Prostate gland (tissue), 2 donors: ENCODE results near the gene ARSB. TPM values are rescaled to one million over a fixed set of nuclear protein-coding genes. Genes with fewer than 3 reads are reported as not detected.

Source experiments
- DNase-seq: peaks from one replicate; pipeline ENCODE4 v3.0.0-alpha.2; 2019; ENCODE audit warnings: low spot score
- H3K27ac ChIP-seq, 2 donors: fragments of 200-600 bp; sonication (generic); 2 replicates each; pipeline ENCODE4 v1.5.1; 2017 to 2019
- H3K27me3 ChIP-seq: fragments of 200-600 bp; sonication (generic); replicated peaks from 2 replicates; pipeline ENCODE4 v1.5.1; 2019; ENCODE audit not compliant: insufficient read depth
- H3K36me3 ChIP-seq, 2 donors: fragments of 200-600 bp; sonication (generic); 1 replicate in 1 of 2; 2 replicates in 1 of 2; pipeline versions ENCODE4 v1.5.1 to v1.8.1; 2017 to 2019
- H3K4me1 ChIP-seq: fragments of 200-600 bp; sonication (generic); replicated peaks from 2 replicates; pipeline ENCODE4 v1.5.1; 2019
- H3K4me3 ChIP-seq, 2 donors: fragments of 200-600 bp; sonication (generic); 2 replicates each; pipeline ENCODE4 v1.5.1; 2017 to 2019
- H3K9me3 ChIP-seq: fragments of 200-600 bp; sonication (generic); 2 replicates; pipeline ENCODE4 v1.5.1; 2017
- POLR2A ChIP-seq: fragments of 450-650 bp; IDR thresholded peaks from one replicate; pipeline ENCODE4 v1.6.1; 2016; ENCODE audit warnings: antibody characterized with exemption, mild to moderate bottlenecking
- POLR2AphosphoS5 ChIP-seq: sonication (generic); formaldehyde crosslinking; IDR thresholded peaks from one replicate; pipeline ENCODE4 v1.6.1; 2017; ENCODE audit warnings: antibody characterized with exemption
- WGBS: methylation state at CpG from one replicate; pipeline ENCODE4 v1.1.5; 2018; 5-methylcytosine and 5-hydroxymethylcytosine counted together
- intact Hi-C: fragments of 100-400 bp; cut with DNase I; formaldehyde crosslinking; loops from one replicate; pipeline ENCODE4 v1.14.2; 2022
- total RNA-seq, 2 donors: library from RNA; depleted of rRNA; stranded (reverse); fragments of >200 nt; gene quantifications; one replicate each; pipeline ENCODE4 v1.1.0, GENCODE V29; 2016
- TF ChIP-seq, protein P1 (sequence below), 4 experiments: fragments of 200-600 bp in 2 of 4; fragments of 450-650 bp in 2 of 4; sonication (generic) in 2 of 4; IDR thresholded peaks; 1 replicate in 3 of 4; 2 replicates in 1 of 4; pipeline ENCODE4 v1.5.1; 2016 to 2019; ENCODE audit warnings: antibody characterized with exemption in 4 of 4, mild to moderate bottlenecking in 2 of 4, moderate library complexity in 2 of 4

ARSB gene
- total RNA-seq, 2 donors from 2014 or later, result 5.4 to 14.9 TPM

DNA sequence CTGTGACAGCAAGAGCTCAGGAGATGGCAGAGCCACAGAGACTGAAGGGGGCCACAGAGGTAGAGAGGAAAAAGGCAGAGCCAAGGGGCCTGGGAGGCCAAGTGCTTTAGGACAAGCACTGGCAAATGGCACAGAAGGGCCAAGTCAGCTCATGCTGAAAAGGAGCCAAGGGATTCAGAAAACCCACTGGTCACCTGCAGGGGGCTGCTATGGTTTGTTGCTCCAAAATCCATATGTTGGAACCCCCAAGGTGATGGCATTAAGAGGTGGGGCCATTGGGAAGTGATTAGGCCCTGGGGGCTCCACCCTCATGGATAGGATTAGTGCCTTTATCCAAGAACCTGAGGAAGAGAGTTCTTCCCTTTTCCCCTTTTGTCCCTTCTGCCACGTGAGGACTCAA, 165.4 kb downstream of the ARSB start:
- TF ChIP-seq, protein P1, sequence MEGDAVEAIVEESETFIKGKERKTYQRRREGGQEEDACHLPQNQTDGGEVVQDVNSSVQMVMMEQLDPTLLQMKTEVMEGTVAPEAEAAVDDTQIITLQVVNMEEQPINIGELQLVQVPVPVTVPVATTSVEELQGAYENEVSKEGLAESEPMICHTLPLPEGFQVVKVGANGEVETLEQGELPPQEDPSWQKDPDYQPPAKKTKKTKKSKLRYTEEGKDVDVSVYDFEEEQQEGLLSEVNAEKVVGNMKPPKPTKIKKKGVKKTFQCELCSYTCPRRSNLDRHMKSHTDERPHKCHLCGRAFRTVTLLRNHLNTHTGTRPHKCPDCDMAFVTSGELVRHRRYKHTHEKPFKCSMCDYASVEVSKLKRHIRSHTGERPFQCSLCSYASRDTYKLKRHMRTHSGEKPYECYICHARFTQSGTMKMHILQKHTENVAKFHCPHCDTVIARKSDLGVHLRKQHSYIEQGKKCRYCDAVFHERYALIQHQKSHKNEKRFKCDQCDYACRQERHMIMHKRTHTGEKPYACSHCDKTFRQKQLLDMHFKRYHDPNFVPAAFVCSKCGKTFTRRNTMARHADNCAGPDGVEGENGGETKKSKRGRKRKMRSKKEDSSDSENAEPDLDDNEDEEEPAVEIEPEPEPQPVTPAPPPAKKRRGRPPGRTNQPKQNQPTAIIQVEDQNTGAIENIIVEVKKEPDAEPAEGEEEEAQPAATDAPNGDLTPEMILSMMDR (IDR thresholded peaks at IDR 0.05), result no peak
- TF ChIP-seq POLR2A (no peak), POLR2AphosphoS5 (no peak)
- H3K9me3 ChIP-seq, result no peaks in the 10 kb centered on the region
- no peak overlapping the region for H3K4me3 ChIP-seq
- no peak overlapping the region for H3K27ac ChIP-seq
- no peak for DNase-seq
- no peaks in the 10 kb centered on the region for H3K27me3 ChIP-seq
- H3K36me3 ChIP-seq, result no peaks in the 10 kb centered on the region
- WGBS, result 95% methylated on average over 1 of the region's 1 CpG
- H3K4me1 ChIP-seq, result no peaks in the 10 kb centered on the region
- intact Hi-C loops, result no loop called here

DNA sequence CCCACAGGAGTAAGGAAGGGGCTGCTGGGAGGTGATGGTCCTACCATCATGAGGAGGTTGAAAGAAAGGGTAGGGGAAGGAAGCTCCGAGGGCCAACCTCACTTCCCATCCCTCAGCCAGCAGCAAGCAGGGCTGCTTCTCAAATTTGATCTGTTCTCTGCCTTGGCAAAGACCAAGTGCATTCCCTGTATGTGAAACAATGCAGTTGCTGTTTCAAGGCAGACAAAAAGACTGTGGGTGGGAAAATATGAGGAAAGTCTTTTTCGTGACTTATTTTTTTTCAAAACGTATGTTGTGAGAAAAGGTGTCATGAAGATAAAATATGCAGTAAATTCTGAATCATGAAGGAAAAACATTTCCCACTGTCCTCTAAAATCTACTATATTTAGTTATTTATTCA, 165.9 kb downstream of the ARSB start:
- DNase-seq, result no peak
- Histone ChIP-seq H3K4me1 (no peaks in the 10 kb centered on the region), H3K27me3 (no peaks in the 10 kb centered on the region), H3K9me3 (no peaks in the 10 kb centered on the region), H3K36me3 (no peaks in the 10 kb centered on the region), H3K4me3 (no peak overlapping the region), H3K27ac (no peak overlapping the region)
- intact Hi-C loops, result no loop called here
- 42% methylated on average over 3 of the region's 3 CpGs for WGBS
- TF ChIP-seq POLR2A (no peak), POLR2AphosphoS5 (no peak)
- TF ChIP-seq, protein P1 (IDR thresholded peaks at IDR 0.05), result no peak

DNA sequence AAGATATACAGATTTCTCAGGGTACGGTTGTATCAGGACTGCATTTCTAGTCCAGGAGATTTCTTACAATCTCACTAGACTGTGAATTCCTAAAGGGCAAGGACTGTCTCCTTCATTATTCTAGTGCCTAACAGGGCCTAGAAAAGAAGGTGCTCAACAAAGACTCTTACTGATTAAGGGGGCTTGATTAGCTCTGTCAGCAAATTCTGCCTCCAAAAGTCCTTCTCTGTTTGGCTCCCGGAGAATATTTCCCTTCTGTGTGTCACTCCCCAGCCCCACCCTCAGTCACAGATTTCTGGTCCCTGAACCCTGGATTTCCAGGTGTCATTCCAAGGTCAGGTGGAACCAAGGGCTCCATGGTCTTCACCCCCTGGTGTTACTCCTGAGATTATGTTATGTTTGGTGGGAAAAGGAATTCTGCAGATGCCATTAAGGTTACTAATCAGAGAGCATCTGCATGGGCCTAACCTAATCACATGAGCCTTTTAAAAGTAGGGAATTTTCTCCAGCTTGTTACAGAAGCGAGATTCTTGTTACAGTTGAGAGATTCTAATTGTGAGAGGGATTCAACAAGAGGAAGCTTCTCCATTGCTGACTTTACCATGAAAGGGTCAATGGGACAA, 168.9 kb downstream of the ARSB start:
- intact Hi-C loops, result no loop called here
- Histone ChIP-seq H3K36me3 (no peaks in the 10 kb centered on the region), H3K4me3 (no peak overlapping the region), H3K4me1 (no peaks in the 10 kb centered on the region), H3K9me3 (no peaks in the 10 kb centered on the region), H3K27ac (no peak overlapping the region), H3K27me3 (no peaks in the 10 kb centered on the region)
- no peak for DNase-seq
- TF ChIP-seq, protein P1 (IDR thresholded peaks at IDR 0.05), result no peak
- TF ChIP-seq POLR2AphosphoS5 (no peak), POLR2A (no peak)
- 92% methylated on average over 3 of the region's 3 CpGs for WGBS

DNA sequence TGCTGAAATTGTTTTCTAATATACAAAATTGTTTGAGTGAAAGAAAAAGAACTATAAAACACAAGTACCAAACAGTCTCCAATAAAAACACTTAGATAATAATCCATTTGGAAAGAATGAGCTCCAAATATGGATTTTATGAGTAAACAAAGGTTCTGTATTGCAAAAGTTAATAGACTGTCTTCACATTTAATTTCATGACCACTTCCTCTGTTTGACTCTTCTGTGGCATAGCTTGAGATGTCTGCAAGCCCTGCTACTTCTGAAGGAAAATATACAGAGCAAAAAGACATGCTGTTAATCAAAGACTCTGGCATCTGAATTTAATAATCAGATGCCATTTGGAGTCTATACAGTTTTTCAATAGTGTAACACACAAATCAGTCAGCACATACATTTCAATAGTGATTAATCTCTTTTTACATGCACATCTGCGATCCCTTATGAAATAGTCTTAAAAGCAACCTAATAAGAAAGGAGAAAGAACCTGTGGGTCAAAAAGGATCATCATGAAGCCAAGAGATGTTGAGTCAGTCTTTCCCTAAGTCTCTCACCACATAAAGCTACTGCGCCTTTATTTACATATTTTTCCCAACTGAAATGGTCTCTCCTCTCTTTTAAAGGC, 171.1 kb downstream of the ARSB start:
- WGBS, result 75% methylated on average over 2 of the region's 2 CpGs
- TF ChIP-seq, protein P1 (IDR thresholded peaks at IDR 0.05), result no peak
- TF ChIP-seq POLR2AphosphoS5, result no peak
- no peak for TF ChIP-seq POLR2A
- Histone ChIP-seq H3K27me3 (no peaks in the 10 kb centered on the region), H3K4me1 (no peaks in the 10 kb centered on the region), H3K4me3 (no peak overlapping the region), H3K9me3 (no peaks in the 10 kb centered on the region), H3K36me3 (no peaks in the 10 kb centered on the region), H3K27ac (no peak overlapping the region)
- intact Hi-C loops, result no loop called here
- DNase-seq, result no peak

DNA sequence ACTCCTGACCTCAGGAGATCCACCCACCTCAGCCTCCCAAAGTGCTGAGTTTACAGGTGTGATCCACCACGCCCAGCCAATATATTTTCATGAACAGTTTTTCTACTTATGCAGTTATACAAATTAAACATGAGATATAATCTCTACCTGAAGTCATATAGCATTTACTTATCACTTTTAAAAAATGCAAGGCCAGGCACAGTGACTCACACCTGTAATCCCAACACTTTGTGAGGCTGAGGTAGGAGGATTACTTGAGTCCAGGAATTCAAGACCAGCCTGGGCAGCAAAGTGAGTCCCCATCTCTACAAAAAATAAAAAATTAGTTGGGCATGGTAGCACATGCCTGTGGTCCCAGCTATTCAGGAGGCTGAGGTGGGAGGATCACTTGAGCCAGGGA, 171.8 kb downstream of the ARSB start:
- H3K9me3 ChIP-seq, result no peaks in the 10 kb centered on the region
- H3K36me3 ChIP-seq, result no peaks in the 10 kb centered on the region
- no peak overlapping the region for H3K4me3 ChIP-seq
- DNase-seq, result no peak
- H3K4me1 ChIP-seq, result no peaks in the 10 kb centered on the region
- no peak for TF ChIP-seq POLR2A
- TF ChIP-seq, protein P1 (IDR thresholded peaks at IDR 0.05), result no peak
- no peak for TF ChIP-seq POLR2AphosphoS5
- no peak overlapping the region for H3K27ac ChIP-seq
- no peaks in the 10 kb centered on the region for H3K27me3 ChIP-seq
- 94% methylated on average over 1 of the region's 1 CpG for WGBS
- intact Hi-C loops, result no loop called here
